ENCODE data around the gene DOCK1.
"Not testable (repeated sequence)": the region's sequence is repeated elsewhere in the genome, so short reads cannot be mapped to it uniquely, and the experiment has no call there.

DOCK1 gene

DNA sequence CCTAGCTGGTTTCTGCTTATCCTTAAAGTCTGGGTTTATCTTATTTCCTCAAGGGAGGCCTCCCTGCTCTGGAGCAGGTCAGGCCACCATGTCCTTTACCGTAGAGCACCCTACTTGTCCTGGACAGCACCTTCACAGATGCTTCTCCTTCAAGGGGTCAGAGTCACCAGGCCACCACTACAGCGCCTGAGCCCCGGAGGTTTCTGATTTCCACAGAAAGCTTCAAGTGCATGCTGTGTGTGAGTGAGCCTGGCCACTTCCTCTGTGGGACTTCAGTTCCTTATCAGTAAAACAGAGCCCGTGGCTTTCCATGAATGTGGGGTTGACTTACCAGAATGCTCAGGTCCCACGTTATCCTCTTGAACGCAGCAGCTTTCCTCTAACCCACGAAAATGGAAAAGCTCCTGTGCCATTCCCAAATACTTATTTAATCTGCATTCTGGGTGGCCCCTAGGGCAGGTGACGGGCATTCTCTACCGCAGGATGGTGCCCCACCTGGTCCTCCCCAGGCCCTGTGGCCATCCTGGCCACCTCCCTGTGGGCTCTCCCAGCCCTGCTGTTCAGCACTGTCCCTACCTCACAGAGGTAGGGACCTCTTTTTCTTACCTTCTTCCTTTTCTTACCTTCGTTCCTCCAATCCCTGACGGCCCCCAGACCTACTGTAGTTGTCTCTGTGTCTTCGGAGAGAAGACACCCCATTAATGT is 1.4 kb upstream of the DOCK1 start:
- DNase-seq = no peak

DNA sequence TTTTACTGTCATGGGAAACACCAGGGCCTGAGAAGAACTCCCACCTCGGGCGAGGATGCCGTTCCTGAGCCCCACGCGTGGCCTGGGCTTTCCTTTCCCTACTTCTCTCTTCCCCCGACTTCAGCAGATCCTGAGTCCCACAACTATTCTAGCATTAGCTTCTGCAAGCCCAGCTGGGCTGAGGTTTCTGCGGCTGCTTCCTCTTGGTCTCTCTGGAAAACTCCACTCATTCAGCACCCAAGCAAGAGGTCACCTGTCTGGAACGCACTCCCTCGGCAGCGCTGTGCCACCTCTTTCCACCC is 761 bp upstream of the DOCK1 start:
- no peak for DNase-seq

DNA sequence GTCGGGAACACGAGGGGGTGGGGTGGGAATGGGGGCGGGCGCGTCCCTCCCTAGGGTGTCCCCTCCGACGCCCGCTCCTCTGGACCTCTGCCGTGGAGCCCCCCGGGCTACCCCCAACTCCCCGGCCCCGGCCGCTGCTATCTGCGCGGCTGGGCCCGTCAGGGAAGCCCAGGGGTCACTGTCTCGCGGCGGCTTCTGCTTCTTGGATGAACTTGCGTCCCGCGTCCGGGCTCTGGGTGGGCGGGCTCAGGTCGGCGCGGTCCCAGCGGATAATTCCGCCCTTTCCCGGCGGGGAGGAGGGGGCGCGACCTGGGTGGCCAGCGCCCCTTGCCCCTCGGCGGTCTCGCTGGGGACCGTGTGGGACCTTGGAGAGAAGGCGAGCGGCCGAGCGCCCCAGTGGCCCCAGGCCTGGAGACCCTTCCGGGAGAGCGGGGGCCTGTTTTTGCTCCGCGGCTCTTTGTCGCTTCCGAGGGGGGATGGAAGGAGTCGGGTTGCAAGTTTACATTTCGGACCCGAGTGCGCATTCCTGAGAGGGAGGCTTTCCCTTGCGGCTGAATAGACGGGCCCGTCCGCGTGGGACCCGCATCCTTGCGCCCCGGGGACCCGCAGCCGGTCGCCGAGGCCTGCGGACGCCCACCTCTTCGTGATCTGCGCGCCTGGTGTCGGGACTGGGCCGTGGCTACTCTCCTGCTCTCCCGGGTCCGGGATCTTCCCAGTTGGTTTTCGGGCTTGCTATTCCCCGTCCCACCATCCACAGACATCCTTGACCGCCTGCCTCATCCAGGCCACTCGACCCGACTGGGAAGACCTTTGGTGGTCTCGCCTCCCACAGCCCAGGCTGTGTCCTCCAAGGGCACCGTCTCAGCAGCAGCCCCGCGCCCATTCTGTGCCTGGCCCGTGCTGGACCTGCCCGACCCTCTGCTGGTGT is 812 bp downstream of the DOCK1 start:
- no peak for DNase-seq

DNA sequence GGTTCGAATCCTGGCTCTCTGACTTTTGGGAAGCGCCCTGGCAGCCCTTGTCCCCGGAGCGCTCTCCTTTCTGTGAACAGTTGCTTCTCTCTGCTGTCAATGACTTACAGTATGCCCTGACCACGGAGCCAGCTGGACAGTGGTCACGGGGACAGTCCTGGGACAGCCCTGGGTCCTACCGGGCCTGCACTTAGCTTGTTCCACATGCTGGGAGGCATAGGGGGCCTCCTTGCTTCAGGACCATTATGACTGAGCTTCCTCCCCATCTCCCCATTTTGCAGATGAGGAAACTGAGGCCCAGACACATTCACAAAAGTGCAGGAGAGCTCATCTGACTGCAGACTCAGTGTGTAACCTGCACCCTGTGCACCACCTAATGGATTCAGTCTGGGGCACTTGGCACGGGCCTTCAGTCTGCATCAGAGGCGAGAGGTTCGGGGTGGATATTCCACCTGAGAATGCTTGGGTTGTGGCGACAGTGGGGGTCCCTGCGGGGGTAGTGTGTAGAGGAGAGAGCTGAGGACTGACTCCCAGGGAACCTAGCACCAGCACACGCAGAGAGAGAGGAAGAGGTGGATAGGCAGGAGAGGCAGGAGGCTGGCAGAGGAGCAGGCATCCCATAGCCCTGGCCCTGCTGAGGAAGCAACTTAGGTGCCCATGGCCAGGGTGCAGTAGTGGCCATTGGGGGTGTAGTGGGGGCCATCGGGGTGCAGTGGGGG is 1.6 kb downstream of the DOCK1 start:
- no peak for DNase-seq

DNA sequence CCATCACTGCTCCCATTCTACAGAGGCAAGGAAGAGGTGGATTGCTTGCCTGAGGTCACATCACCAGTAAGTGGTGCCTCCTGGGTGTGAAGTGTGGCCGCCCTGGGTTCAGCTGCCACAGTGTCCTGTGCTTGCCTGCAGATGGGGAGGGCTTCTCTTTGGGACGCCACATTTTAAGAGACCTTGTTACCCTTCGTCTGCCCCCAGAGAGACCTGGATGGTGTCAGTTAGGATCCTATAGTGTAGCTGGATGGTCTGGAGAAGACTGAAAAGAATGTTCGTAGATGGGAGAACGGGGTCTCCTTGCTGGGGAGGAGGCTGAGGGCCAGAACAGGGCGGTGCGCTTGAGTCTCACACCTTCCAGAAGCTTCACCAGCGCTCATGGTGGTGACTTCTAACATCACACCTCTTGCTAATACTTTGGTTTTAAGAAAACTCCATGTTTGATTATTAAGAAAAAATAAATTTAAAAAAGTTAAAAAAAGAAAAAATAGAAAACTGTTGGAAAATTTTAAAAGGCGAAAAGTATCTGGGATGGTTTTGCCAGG is 2.3 kb downstream of the DOCK1 start:
- DNase-seq = no peak

DNA sequence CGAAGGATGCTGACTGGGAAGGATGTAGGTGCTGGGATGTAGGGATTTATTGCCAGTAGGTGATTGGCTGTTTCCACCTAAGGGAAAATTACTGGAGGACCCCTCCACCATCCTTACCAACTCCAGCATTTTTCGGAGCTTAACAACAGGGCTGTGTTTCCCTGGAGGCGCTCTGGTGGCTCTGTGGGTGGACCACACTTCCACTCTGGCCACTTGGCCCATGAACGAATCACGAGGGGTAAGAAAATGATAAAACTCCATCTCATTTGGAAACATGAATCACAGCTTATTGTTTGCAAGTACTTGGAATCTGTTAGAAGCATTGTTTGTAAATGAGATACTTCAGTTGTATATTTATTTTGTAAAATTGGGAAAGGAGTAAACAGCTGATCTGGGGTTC is 3.0 kb downstream of the DOCK1 start:
- no peak for DNase-seq

DNA sequence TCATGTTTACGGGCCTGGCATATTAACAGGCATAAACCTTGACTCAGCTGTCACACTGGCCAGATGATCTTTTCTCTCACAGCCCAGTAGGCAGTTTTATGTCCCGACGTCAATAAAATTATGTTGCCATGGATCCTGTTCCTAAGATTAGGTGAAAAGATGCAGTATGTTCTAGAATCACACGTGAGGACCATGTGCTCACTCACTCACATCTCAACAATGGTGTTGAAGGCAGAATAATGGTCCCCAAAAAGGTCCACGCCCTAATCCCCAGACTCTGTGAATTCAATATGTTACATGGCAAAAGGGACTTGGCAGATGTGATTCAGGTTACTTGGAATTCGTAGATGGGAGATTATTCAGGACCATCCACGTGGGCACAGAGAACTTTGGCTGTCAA is 3.5 kb downstream of the DOCK1 start:
- no peak for DNase-seq

DNA sequence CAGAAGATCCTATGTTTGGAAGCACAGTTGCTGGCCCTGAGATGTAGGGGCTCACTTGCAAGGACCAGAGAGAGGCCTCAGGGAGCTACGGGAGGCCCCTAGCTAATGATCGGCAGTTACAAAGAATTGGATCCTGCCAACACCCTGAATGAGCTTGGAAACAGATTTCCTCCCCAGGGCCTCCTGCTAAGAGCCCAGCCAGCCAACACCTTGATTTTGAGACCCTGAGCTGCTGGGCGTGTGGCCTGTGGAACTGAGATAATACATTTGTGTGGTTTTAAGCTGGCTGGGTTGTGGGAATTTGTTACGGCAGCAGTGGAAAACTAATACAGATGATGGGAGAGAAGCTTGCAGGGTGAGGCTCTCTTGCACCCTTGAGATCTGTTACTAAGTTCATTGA is 3.9 kb downstream of the DOCK1 start:
- DNase-seq = no peak

DNA sequence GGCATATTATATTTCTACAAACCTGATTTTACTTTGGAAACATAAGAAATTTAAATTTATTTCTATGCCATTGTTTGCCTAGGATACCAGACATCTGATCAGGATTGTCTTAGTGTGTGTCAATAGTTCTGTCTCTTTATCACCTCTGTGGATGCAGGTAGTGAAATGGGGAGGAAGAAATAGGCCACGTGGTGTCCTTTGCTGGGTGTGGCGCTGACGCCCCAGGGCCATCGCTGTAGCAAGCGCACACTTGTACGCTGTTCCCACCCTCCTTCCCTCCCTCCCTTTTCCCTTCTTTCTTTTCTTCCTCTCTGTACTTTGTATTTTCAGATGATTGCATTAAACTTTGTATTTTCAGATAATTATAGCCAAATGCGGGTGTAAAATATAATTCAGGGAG is 5.0 kb downstream of the DOCK1 start:
- no peak for DNase-seq

DNA sequence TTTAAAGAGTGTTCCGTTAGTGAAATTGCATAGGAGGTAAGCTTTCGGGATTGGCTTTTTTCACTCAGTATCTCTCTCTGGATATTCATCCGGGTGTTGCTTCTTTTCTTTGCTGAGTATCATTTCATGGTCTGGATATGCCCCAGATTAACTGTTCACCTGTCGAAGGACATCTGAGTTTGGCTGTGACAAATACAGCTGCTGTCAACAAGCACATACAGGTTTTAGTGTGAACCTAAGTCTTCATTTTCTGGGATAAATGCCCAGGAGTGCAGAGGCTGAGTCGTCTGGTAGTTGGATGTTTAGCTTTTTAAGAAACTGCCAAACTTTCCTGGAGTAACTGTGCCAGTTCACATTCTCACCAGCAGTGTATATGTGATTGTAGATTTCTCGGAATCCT is 5.6 kb downstream of the DOCK1 start:
- no peak for DNase-seq

DNA sequence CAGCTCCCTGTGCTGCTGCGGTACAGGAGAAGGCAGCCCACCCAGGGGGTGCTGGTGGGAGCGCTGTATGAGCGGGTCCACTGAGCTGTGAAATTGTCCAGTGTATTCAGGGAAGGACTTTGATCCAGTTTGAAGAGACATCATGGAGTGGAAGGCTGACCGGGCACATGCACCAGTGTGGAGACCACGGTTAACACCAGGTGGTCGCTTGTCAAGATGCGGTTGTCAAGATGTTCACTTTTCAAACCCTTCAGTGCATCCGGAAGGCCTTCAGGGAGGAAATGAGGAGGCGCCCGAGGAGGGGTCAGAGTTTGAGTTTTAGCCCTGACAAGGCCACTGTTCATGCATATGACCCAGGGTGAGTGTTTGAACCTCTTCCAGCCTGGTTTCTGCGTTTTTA is 6.1 kb downstream of the DOCK1 start:
- no peak for DNase-seq

DNA sequence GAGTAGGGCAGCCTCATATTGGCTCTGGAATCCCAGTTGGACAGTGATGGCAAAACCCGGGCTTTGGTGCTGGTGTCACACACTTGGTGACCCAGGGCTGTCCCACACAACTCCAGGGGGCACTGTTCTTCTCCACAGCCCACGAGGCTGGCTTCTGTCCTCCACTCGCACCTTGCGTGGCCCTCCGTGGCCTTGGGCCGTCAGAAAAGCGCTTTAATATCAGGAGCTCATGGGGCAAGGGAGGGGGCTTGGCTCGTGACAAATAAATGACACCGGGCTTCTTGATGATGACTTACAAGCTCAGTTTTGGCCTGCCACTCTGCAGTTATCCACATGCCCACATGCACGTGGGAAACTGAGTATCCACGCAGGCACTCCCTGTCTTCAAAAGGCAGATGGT is 8.1 kb downstream of the DOCK1 start:
- no peak for DNase-seq

DNA sequence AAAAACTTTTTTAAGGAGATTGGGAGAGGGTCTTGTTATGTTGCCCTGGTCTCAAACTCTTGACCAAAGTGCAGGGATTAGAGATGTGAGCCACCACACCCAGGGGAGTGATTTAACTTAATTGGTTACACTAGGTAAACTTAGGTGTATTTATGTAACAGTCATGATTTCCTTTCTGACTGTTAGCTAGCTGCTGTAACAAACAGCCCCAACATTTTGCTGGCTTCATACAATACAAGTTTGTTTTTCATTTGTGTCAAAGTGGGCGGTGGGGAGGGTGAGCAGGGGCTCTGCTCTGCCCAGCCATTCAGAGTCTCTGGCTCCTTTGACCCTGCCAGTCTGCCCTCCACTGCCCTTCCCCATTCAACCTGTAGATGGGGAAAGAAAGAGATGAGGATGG is 9.3 kb downstream of the DOCK1 start:
- DNase-seq = no peak

DNA sequence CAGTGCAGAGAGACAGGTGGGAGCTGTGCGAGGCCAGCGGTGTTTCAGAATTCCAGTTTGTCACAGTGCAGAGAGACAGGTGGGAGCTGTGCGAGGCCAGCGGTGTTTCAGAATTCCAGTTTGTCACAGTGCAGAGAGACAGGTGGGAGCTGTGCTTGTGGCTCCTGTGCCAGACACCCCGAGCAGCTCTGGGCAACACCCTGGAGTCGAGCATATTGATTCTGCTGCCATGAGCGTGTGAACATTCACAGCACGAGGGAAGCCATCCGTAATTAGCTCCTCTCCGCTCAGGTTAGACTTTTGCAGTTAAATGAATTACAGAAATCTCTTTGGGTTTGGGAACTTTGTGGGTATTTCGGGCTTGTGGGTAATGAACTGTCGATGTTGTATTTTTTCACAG is 11.7 kb downstream of the DOCK1 start:
- not testable (repeated sequence) for DNase-seq

DNA sequence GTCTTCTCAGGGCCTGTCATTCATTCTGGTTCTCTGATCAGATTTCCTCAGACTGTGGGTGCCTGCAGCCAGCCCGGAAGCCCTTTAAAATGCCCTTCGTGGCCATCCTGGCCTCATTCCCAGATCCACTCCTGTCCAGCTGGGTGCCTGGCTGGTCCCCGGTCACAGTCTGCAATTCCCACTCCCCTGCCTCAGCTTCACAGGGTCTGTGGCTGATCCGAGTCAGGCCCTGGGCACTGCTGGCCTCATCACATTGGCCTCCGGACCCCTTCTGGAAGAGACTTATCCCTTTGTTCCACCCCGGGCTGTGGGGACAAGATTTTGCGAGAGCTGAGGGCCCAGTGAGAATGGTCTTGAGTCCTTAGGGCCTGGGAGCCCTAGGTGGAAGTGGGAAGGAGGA is 12.1 kb downstream of the DOCK1 start:
- DNase-seq = no peak

DNA sequence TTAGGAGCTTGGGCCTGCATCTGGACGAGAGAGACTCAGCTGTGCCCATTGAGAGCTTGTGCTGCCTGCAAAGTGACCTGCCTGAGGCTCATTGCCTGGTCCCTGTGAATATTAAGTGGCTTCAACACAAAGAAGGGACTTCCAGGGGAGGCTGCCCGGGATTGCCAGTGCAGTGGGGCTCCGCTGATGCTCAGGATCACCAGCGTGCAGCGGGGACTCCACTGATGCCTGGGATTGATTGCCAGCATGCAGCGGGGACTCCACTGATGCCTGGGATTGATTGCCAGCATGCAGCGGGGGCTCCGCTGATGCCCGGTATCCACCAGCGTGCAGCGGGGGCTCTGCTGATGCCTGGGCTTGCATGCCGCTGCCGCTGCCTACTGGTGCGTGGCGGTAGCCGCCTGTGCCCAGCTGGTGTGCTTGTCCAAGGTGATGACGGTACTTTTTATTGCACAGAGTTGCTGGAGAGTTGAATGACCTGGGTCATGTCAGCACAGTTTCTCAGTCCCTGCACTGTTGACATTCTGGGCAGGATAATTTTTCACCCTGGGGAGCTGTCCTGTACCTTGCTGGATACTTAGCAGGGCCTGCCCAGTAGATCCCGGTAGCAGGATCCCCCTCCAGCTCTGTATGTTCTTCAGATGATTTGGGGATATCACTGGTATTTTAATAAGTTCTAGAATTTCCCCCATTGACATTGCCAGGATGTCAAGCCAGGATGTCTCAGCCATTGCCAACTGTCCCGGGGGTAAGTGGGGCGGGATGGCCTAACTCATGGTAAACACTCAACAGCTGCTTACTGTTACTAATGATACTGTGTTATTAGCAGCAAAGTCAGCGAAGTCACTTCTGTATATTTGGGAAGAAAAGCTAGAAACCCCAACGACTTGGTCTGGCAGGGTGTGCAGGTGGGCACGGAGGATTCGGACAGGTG is 13.0 kb downstream of the DOCK1 start:
- no peak for DNase-seq

DNA sequence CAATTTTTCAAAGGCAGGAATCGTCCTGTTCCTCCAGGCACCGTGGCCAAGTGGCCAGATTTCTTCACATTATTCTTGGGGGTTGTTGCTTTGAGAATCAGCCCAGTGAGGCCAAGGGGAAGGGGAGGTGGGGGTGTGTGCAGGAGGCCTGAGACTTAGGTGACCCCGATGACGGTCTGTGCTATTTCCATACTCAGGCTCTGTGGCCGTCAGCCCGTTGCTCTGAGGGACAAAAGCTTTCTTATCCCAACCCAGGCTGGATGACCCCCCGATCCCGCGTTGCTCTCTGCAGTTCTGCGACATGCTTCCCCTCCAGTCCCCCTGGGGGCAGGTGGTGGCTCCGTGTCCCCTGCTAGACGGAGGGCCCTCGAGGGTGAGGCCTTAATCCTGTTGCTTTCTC is 14.2 kb downstream of the DOCK1 start:
- no peak for DNase-seq

DNA sequence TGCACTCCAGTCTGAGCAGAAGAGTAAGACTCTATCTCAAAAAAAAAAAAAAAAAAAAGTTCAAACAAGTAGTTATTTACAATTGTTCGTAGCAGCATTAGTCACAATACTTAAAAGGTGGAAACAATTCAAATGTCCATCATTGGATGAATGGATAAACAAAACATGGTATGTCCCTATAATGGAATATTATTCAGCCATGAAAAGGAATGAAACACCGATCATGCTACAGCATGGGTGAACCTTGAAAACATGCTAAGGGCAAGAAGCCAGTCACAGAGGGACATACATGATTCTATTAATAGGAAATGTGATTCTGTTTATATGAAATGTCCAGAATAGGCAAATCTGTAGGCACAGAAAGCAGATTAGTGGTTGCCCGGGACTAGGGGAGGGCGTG is 15.9 kb downstream of the DOCK1 start:
- no peak for DNase-seq

DNA sequence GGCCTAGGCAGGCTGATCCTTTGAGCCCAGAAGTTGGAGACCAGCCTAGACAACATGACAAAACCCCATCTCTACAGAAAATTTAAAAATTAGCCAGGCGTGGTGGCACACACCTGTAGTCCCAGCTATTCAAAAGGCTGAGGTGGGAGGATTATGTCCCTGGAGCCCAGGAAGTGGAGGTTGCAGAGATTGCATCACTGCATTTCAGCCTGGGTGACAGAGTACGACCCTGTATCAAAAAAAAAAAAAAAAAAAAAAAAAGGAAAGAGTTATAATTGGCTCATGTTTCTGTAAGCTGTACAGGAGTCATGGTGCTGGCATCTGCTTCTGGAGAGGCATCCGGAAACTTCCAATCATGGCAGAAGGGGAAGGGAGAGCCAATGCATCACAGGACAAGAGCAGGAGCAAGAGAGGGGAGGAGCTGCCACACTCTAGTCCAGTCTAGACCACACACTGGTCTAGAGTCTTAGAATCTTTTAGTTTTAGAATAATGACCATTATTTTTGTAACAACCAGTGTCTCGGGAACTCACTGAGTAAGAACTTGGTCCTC is 16.8 kb downstream of the DOCK1 start:
- DNase-seq = no peak

DNA sequence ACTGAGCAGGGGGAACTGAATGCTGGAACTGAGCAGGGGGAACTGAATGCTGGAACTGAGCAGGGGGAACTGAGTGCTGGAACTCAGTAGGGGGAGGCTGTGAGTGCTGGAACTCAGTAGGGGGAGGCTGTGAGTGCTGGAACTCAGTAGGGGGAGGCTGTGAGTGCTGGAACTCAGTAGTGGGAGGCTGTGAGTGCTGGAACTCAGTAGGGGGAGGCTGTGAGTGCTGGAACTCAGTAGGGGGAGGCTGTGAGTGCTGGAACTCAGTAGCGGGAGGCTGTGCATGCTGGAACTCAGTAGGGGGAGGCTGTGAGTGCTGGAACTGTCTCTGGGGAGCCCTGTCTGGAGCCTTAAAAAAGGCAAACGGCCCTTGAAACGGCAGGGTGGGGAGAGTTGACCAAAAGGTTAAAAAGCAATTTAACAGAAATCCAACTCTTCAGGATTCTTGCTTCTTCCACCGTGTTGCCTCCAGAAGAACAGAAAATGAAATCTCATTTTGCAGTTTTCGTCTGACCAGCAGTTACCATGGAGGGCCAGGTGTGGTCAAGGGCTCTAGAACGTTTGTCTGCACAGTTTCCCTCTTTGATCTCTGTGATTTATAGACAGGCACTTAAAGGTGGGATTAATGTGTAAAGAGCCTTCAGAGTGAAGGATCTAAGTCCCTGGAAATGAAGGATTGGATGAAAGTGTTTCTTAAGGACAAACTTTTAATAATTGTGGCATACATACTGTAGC is 19.1 kb downstream of the DOCK1 start:
- no peak for DNase-seq

DNA sequence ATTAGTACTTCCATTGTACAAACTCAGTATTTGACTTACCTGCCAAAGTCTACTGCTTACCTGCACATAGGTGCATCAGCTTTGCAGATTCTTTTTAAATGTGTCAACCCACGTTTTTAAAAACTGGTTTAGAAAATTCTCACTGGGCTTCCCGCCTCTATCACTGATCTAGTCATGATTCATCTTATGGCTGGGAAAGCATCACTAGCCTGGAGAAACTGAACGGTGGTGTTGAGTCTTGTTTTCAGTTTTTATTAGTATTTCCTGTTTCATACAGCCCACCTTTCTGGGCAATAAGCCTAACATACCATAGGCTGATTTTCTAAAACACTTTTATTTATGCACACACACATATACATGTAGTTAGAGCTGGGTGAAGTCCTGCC is 19.7 kb downstream of the DOCK1 start:
- no peak for DNase-seq

DNA sequence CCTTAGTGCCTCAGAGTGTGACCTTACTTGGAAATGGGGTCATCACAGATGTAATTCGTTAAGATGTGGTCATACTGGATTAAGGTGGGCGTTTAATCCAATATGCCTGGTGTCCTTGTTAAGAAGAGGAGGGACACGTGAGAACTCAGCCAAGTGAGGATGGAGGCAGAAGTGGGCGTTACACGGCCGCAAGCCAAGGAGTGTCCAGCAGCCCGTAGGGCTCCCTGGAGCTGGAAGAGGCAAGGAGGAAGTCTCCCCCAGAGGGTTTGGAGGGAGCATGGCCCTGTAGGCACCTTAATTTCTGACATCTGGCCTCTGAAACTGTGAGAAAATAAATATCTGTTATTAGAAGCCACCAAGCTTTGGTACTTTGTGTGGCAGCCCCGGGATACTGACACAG is 21.3 kb downstream of the DOCK1 start:
- no peak for DNase-seq

Data from stimulated activated CD4-positive, alpha-beta T cell treated with anti-CD3 and anti-CD28 coated beads, Interleukin-2, amount 100 ng/mL, for 24 hours (primary cell).